ENCODE data around the gene CHAF1A. TPM values are rescaled to one million over a fixed set of nuclear protein-coding genes. Genes with fewer than 3 reads are reported as not detected.

Gene CHAF1A
- total and polyA plus RNA-seq, 2 experiments from 2014 or later, result 113 to 125 TPM

- no peak for ATAC-seq
- no peaks in the 10 kb centered on the region; the same call in 1 of the 2 replicates for H3K4me1 ChIP-seq (ENCODE audit: insufficient read depth)
- peaks cover 7% of the 10 kb centered on the region; the same call in 1 of the 3 replicates for H3K4me1 Mint-ChIP-seq
- no peak overlapping the region for H3K4me2 ChIP-seq
- no peaks in the 10 kb centered on the region for H3K36me3 ChIP-seq (ENCODE audit: insufficient read depth)
- H4K20me1 ChIP-seq (replicated peaks; ENCODE audit: insufficient read depth), result peaks cover 4% of the 10 kb centered on the region; the same call in 1 of the 2 replicates
- peaks cover 23% of the 10 kb centered on the region for H3K27me3 Mint-ChIP-seq (ENCODE audit: insufficient read depth, low read depth, poor library complexity)
- no peaks in the 10 kb centered on the region for H3K9me3 Mint-ChIP-seq
- no peak overlapping the region for H3K27ac ChIP-seq (ENCODE audit: low read depth)
- peaks cover 22% of the 10 kb centered on the region for H3K36me3 Mint-ChIP-seq (ENCODE audit: low read depth)
- H3K9me2 ChIP-seq (ENCODE audit: insufficient read depth), result no peaks in the 10 kb centered on the region
- H3K27ac Mint-ChIP-seq, result no peak overlapping the region
- no peak overlapping the region for H3K4me3 ChIP-seq
- H3K79me2 ChIP-seq (replicated peaks; ENCODE audit: insufficient read depth), result no peaks in the 10 kb centered on the region
- peaks cover 23% of the 10 kb centered on the region for H3F3A ChIP-seq (replicated peaks; ENCODE audit: low read depth)
- H3K4me3 Mint-ChIP-seq, result no peak overlapping the region
- DNase-seq (ENCODE audit: low spot score), result no peak
- no peak overlapping the region for H2AFZ ChIP-seq
- TF ChIP-seq EZH2phosphoT487 (IDR thresholded peaks at IDR 0.05; ENCODE audit: unreplicated experiment), result no peak
- TF ChIP-seq CTCF (conservative IDR thresholded peaks at IDR 0.05; ENCODE audit: low read depth in 2 of 2), result no peak
- TF ChIP-seq ZNF331 (CRISPR knock-in tag; IDR thresholded peaks at IDR 0.05; ENCODE audit: low read depth), result no peak
- TF ChIP-seq NANOG (IDR thresholded peaks at IDR 0.05; ENCODE audit: borderline replicate concordance), result no peak
- no peak for TF ChIP-seq ETS1 (IDR thresholded peaks at IDR 0.05)
- TF ChIP-seq STAT1 (IDR thresholded peaks at IDR 0.05; ENCODE audit: unreplicated experiment), result no peak
- no peak for TF ChIP-seq CREB1 (CRISPR knock-in tag; IDR thresholded peaks at IDR 0.05; ENCODE audit: low read depth)
- TF ChIP-seq EZH2 (IDR thresholded peaks at IDR 0.05; ENCODE audit: low read depth, unreplicated experiment), result no peak
- TF ChIP-seq JUNB (IDR thresholded peaks at IDR 0.05; ENCODE audit: unreplicated experiment), result no peak
- TF ChIP-seq, protein P1, sequence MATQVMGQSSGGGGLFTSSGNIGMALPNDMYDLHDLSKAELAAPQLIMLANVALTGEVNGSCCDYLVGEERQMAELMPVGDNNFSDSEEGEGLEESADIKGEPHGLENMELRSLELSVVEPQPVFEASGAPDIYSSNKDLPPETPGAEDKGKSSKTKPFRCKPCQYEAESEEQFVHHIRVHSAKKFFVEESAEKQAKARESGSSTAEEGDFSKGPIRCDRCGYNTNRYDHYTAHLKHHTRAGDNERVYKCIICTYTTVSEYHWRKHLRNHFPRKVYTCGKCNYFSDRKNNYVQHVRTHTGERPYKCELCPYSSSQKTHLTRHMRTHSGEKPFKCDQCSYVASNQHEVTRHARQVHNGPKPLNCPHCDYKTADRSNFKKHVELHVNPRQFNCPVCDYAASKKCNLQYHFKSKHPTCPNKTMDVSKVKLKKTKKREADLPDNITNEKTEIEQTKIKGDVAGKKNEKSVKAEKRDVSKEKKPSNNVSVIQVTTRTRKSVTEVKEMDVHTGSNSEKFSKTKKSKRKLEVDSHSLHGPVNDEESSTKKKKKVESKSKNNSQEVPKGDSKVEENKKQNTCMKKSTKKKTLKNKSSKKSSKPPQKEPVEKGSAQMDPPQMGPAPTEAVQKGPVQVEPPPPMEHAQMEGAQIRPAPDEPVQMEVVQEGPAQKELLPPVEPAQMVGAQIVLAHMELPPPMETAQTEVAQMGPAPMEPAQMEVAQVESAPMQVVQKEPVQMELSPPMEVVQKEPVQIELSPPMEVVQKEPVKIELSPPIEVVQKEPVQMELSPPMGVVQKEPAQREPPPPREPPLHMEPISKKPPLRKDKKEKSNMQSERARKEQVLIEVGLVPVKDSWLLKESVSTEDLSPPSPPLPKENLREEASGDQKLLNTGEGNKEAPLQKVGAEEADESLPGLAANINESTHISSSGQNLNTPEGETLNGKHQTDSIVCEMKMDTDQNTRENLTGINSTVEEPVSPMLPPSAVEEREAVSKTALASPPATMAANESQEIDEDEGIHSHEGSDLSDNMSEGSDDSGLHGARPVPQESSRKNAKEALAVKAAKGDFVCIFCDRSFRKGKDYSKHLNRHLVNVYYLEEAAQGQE (IDR thresholded peaks at IDR 0.05; ENCODE audit: unreplicated experiment), result no peak
- no peak for TF ChIP-seq ZNF462 (CRISPR knock-in tag; IDR thresholded peaks at IDR 0.05)
- no peak for TF ChIP-seq POLR2AphosphoS5 (IDR thresholded peaks at IDR 0.05; ENCODE audit: low read depth)
- no peak for TF ChIP-seq ZNF114 (CRISPR knock-in tag; IDR thresholded peaks at IDR 0.05)
- no peaks in the 10 kb centered on the region for H3K27me3 ChIP-seq (ENCODE audit: insufficient read depth)
These were observed 43.5 kb upstream of the CHAF1A start for GRCh38 chr19:4358709-4359626.

Data from GM23338 (cell line).